WTC11 (cell line): ENCODE measurements around the gene LAMP1. TPM values are rescaled to one million over a fixed set of nuclear protein-coding genes. Genes with fewer than 3 reads are reported as not detected.

Source experiments
- ATAC-seq: fragments of 200-7000 bp; cut with Tn5 transposase; 2 replicates; pipeline ENCODE4 v1.10.0; 2021; ENCODE audit warnings: mild to moderate bottlenecking, moderate library complexity
- CTCF ChIA-PET: fragments of 300-600 bp; sonication (Branson Sonifier 250); formaldehyde crosslinking; loops from one replicate; lab custom pipeline; 2021; ENCODE audit warnings: antibody characterized with exemption; lab: Charles Lee
- POLR2A ChIA-PET: fragments of 350-600 bp; sonication (Branson Sonifier 250); formaldehyde crosslinking; loops from one replicate; lab custom pipeline; 2021; ENCODE audit warnings: antibody characterized with exemption; lab: Charles Lee
- DNase-seq: peaks from one replicate; pipeline ENCODE4 v3.0.0; 2021; ENCODE audit warnings: low spot score
- H3K27ac Mint-ChIP-seq: 2 replicates; pipeline ENCODE4 v1.8.0; 2021; ENCODE audit warnings: mixed read lengths
- H3K27me3 Mint-ChIP-seq: 2 replicates; pipeline ENCODE4 v1.8.0; 2021; ENCODE audit warnings: low read depth, mild to moderate bottlenecking, moderate library complexity, mixed read lengths
- H3K36me3 Mint-ChIP-seq: 2 replicates; pipeline ENCODE4 v1.8.0; 2021; ENCODE audit warnings: mixed read lengths
- H3K4me1 Mint-ChIP-seq: 2 replicates; pipeline ENCODE4 v1.8.0; 2022; ENCODE audit warnings: mixed read lengths
- H3K4me3 Mint-ChIP-seq: 2 replicates; pipeline ENCODE4 v1.8.0; 2021; ENCODE audit warnings: mild to moderate bottlenecking, moderate library complexity, mixed read lengths
- H3K9me3 Mint-ChIP-seq: 2 replicates; pipeline ENCODE4 v1.8.0; 2021; ENCODE audit warnings: mixed read lengths
- CREB1 ChIP-seq: sonication (generic); formaldehyde crosslinking; IDR thresholded peaks from 2 replicates; pipeline ENCODE4 v1.8.0; 2023; ENCODE audit warnings: mild to moderate bottlenecking, missing genetic modification reagents
- E2F5 ChIP-seq: sonication (generic); formaldehyde crosslinking; IDR thresholded peaks from 2 replicates; pipeline ENCODE4 v1.8.1; 2022; ENCODE audit warnings: mild to moderate bottlenecking, moderate library complexity, missing genetic modification reagents
- ELF4 ChIP-seq: sonication (generic); formaldehyde crosslinking; IDR thresholded peaks from 2 replicates; pipeline ENCODE4 v1.8.1; 2022; ENCODE audit warnings: low read depth, mild to moderate bottlenecking, moderate library complexity, missing genetic modification reagents
- ETV6 ChIP-seq: sonication (generic); formaldehyde crosslinking; IDR thresholded peaks from 2 replicates; pipeline ENCODE4 v1.8.1; 2022; ENCODE audit warnings: mild to moderate bottlenecking, missing genetic modification reagents
- FOXJ3 ChIP-seq: sonication (generic); formaldehyde crosslinking; IDR thresholded peaks from 2 replicates; pipeline ENCODE4 v1.9.0; 2021; ENCODE audit warnings: missing genetic modification reagents, mild to moderate bottlenecking, borderline replicate concordance
- FOXP4 ChIP-seq: sonication (generic); formaldehyde crosslinking; IDR thresholded peaks from 2 replicates; pipeline ENCODE4 v1.8.0; 2022; ENCODE audit warnings: mild to moderate bottlenecking, missing genetic modification reagents
- GTF2I ChIP-seq: fragments of 250-450 bp; sonication (Bioruptor Pico); conservative IDR thresholded peaks from 2 replicates; pipeline ENCODE4 v1.4.0; 2021; ENCODE audit warnings: mild to moderate bottlenecking
- IRF1 ChIP-seq: sonication (generic); formaldehyde crosslinking; IDR thresholded peaks from 2 replicates; pipeline ENCODE4 v1.8.0; 2023; ENCODE audit warnings: missing genetic modification reagents
- NFATC4 ChIP-seq: fragments of 250-450 bp; sonication (Bioruptor Pico); IDR thresholded peaks from 2 replicates; pipeline ENCODE4 v1.9.0; 2021; ENCODE audit warnings: mild to moderate bottlenecking
- NR1H2 ChIP-seq: sonication (generic); formaldehyde crosslinking; IDR thresholded peaks from 2 replicates; pipeline ENCODE4 v1.9.0; 2021; ENCODE audit warnings: mild to moderate bottlenecking, moderate library complexity, missing genetic modification reagents
- OVOL2 ChIP-seq: fragments of 250-450 bp; sonication (Bioruptor Pico); IDR thresholded peaks from 2 replicates; pipeline ENCODE4 v1.9.0; 2021; ENCODE audit warnings: mild to moderate bottlenecking, borderline replicate concordance
- SMAD3 ChIP-seq: sonication (generic); formaldehyde crosslinking; IDR thresholded peaks from 2 replicates; pipeline ENCODE4 v1.8.0; 2022; ENCODE audit warnings: missing genetic modification reagents, mild to moderate bottlenecking, borderline replicate concordance
- SMAD4 ChIP-seq: sonication (generic); formaldehyde crosslinking; IDR thresholded peaks from 2 replicates; pipeline ENCODE4 v1.8.0; 2022; ENCODE audit warnings: mild to moderate bottlenecking, missing genetic modification reagents
- TEAD4 ChIP-seq: sonication (generic); formaldehyde crosslinking; IDR thresholded peaks from 2 replicates; pipeline ENCODE4 v1.8.0; 2022; ENCODE audit warnings: mild to moderate bottlenecking, missing genetic modification reagents
- ZBTB43 ChIP-seq: sonication (generic); formaldehyde crosslinking; IDR thresholded peaks from 2 replicates; pipeline ENCODE4 v1.8.1; 2023; ENCODE audit warnings: mild to moderate bottlenecking, missing genetic modification reagents
- ZNF281 ChIP-seq: sonication (generic); formaldehyde crosslinking; IDR thresholded peaks from 2 replicates; pipeline ENCODE4 v1.8.0; 2023; ENCODE audit warnings: mild to moderate bottlenecking, missing genetic modification reagents
- ZNF425 ChIP-seq: fragments of 250-450 bp; sonication (Bioruptor Pico); conservative IDR thresholded peaks from 2 replicates; pipeline ENCODE4 v1.9.0; 2021; ENCODE audit warnings: mild to moderate bottlenecking
- total RNA-seq: library from RNA; stranded (reverse); gene quantifications from 3 replicates; pipeline ENCODE4 v1.2.3, GENCODE V29; 2021

The LAMP1 gene
- total RNA-seq, 1 experiment from 2014 or later, result 150 TPM

GRCh38 chr13:113280126-113280525 is 16.9 kb upstream of the LAMP1 start (continued):
- no peak for TF ChIP-seq FOXJ3 (CRISPR knock-in tag)
- TF ChIP-seq CREB1 (CRISPR knock-in tag), result no peak
- TF ChIP-seq SMAD4 (CRISPR knock-in tag), result no peak

- no peaks in the 10 kb centered on the region; the same call in 1 of the 2 replicates for H3K36me3 Mint-ChIP-seq
- no peak overlapping the region for H3K4me3 Mint-ChIP-seq
- ATAC-seq (no peak), DNase-seq (no peak)
- peaks cover 37% of the 10 kb centered on the region for H3K9me3 Mint-ChIP-seq
- TF ChIP-seq ZNF425, result no peak
- TF ChIP-seq NR1H2, result no peak
- no peak for TF ChIP-seq CREB1 (CRISPR knock-in tag)
- TF ChIP-seq ELF4 (CRISPR knock-in tag), result no peak
- no peak for TF ChIP-seq IRF1
- no peak for TF ChIP-seq TEAD4
- TF ChIP-seq NFATC4, result no peak
- no peak for TF ChIP-seq ETV6
- TF ChIP-seq E2F5 (CRISPR knock-in tag), result no peak
- no peak overlapping the region for H3K27ac Mint-ChIP-seq
- ChIA-PET CTCF (no interaction called here), POLR2A (no interaction called here)
- H3K27me3 Mint-ChIP-seq, result peaks cover 26% of the 10 kb centered on the region
- no peaks in the 10 kb centered on the region for H3K4me1 Mint-ChIP-seq
Measured at GRCh38 chr13:113283904-113284303, 13.1 kb upstream of the LAMP1 start.

GRCh38 chr13:113288880-113289279 is 8.2 kb upstream of the LAMP1 start:
- no peak for TF ChIP-seq ZBTB43 (CRISPR knock-in tag)
- TF ChIP-seq FOXJ3 (CRISPR knock-in tag), result no peak
- TF ChIP-seq GTF2I (CRISPR knock-in tag), result no peak
- TF ChIP-seq SMAD3 (CRISPR knock-in tag), result no peak
- TF ChIP-seq FOXP4, result no peak
- no peak for TF ChIP-seq ZNF281 (CRISPR knock-in tag)
- TF ChIP-seq OVOL2 (CRISPR knock-in tag), result no peak
- TF ChIP-seq, all 79 proteins: peak for 0
- peaks cover 37% of the 10 kb centered on the region for H3K9me3 Mint-ChIP-seq
- CTCF ChIA-PET, result no interaction called here
- H3K4me1 Mint-ChIP-seq, result peaks cover 13% of the 10 kb centered on the region
- POLR2A ChIA-PET, result no interaction called here
- no peak overlapping the region for H3K4me3 Mint-ChIP-seq
- H3K36me3 Mint-ChIP-seq, result no peaks in the 10 kb centered on the region
- no peak overlapping the region for H3K27ac Mint-ChIP-seq
- DNase-seq (no peak), ATAC-seq (no peak)
- H3K27me3 Mint-ChIP-seq, result peaks cover 62% of the 10 kb centered on the region
